HL-60 (cell line): ENCODE results near the gene GJD4.

Experiments used
- DNase-seq, 2 experiments: peaks; one replicate each; pipeline ENCODE4 v3.0.0-alpha.2; 2010 to 2020; ENCODE audit warnings: low read depth in 1 of 2, low spot score in 1 of 2
- H3K27ac ChIP-seq: fragments of 250-450 bp; sonication (Bioruptor Pico); replicated peaks from 2 replicates; pipeline ENCODE4 v1.5.1; 2020; ENCODE audit warnings: mild to moderate bottlenecking, moderate library complexity
- H3K27me3 ChIP-seq: fragments of 250-450 bp; sonication (Bioruptor Pico); 2 replicates; pipeline ENCODE4 v1.5.1; 2021; ENCODE audit warnings: mild to moderate bottlenecking, moderate library complexity; ENCODE audit not compliant: insufficient read depth, poor library complexity, severe bottlenecking
- H3K4me3 ChIP-seq: replicated peaks from 2 replicates; pipeline ENCODE4 v1.5.1; 2011; ENCODE audit warnings: mild to moderate bottlenecking, control low read depth, low read length; ENCODE audit not compliant: insufficient read depth
- CTCF ChIP-seq: IDR thresholded peaks from one replicate; pipeline ENCODE4 v1.5.1; 2011; ENCODE audit warnings: low read length, control low read depth, inconsistent platforms; ENCODE audit not compliant: insufficient read depth
- GABPA ChIP-seq: IDR thresholded peaks from 2 replicates; pipeline ENCODE4 v1.6.1; 2012; ENCODE audit warnings: low read depth
- POLR2AphosphoS5 ChIP-seq: IDR thresholded peaks from 2 replicates; pipeline ENCODE4 v1.6.1; 2012; ENCODE audit warnings: low read depth
- REST ChIP-seq: IDR thresholded peaks from 2 replicates; pipeline ENCODE4 v1.6.1; 2012; ENCODE audit warnings: low read depth; ENCODE audit not compliant: insufficient replicate concordance
- SPI1 ChIP-seq: IDR thresholded peaks from 2 replicates; pipeline ENCODE4 v1.6.1; 2012; ENCODE audit warnings: low read depth, mild to moderate bottlenecking, borderline replicate concordance

The GJD4 gene

GRCh38 chr10:35580423-35580770 lies 24.7 kb upstream of the GJD4 start:
- Histone ChIP-seq H3K27ac (no peak overlapping the region), H3K4me3 (no peak overlapping the region), H3K27me3 (no peaks in the 10 kb centered on the region)
- TF ChIP-seq GABPA (no peak), CTCF (no peak), SPI1 (no peak), REST (no peak), POLR2AphosphoS5 (no peak)
- DNase-seq, result no peak

- no peak for TF ChIP-seq REST
- TF ChIP-seq GABPA, result no peak
- no peak for TF ChIP-seq CTCF
- TF ChIP-seq SPI1, result no peak
- no peak for TF ChIP-seq POLR2AphosphoS5
- H3K27me3 ChIP-seq, result no peaks in the 10 kb centered on the region
- H3K27ac ChIP-seq, result no peak overlapping the region
- DNase-seq, result no peak
- H3K4me3 ChIP-seq, result no peak overlapping the region
Measured at GRCh38 chr10:35581655-35582054, 23.5 kb upstream of the GJD4 start.

DNA sequence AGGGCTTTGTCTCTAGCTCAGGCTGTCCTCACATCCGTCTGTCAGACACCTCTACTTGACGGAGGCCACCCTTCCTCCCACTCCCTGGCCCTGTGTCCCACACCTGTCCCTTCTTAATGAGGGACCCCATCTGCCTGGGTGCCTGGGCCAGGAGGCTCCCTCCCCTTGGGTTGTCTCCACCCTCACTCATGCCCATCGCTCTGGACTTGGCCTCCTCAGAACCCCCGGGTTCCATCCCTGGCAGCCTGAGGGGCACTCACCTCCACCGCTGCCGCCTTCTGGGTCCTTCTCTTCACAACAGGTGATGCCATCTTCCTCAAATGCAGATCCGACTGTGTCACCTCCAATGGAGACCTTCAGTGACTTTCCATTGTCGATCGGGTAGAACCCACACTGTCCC lies 20.2 kb upstream of the GJD4 start:
- no peak for DNase-seq
- Histone ChIP-seq H3K4me3 (no peak overlapping the region), H3K27ac (no peak overlapping the region), H3K27me3 (no peaks in the 10 kb centered on the region)
- TF ChIP-seq POLR2AphosphoS5, result no peak
- TF ChIP-seq REST, result no peak
- TF ChIP-seq CTCF, result no peak
- TF ChIP-seq SPI1, result no peak
- TF ChIP-seq GABPA, result no peak
